ENCODE measurements around the gene CDIP1.

Gene CDIP1

DNA sequence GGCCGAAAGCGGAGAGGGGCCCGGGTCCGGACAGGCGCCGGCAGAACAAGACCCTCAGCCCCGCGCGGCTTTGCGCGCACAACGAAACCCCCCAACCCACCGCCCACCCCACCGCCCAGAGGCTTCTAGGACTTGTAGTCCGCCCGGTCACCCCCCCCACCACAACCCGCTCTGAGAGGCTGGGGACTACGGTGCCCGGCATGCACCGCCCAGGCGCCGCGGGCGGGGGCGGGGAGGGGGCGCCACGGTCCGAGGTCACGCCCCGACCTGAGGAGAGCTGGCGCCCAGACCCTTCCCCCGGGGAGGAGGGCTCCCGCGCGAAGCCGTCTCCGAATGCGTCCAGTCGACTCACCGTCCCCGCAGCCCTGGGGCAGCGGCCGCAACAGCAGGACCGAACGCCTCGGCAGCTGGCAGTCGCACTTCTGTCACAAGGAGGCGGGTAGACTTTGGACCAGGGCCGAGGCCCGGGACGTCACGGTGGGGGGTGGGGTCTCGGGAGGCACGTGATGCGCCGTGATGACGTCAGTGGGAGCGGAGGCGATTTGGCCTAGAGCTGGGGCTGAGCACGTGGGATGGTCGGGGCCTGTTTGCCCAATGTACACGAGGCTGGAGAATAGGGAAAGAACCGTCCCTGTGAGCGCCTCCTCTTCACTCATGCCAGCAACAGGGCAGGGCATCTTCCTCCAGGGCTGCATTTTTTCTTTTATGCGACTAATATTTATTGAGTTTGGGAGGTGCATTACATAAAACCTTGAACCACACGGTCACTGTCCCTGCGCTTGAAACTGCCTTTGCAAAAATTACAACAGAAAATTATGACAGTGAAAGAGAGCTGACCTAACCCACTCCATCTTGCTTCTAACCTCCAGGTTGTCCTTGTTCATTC, at the start of gene CDIP1:
TSS of gene CDIP1 (minus strand) at position 424 of the 886 bp plus-strand sequence. CDS start 24,643 bp downstream, outside the sequence.
- peak; percentile 76 for DNase-seq (ENCODE audit: low read depth)
- TF ChIP-seq, protein P1, sequence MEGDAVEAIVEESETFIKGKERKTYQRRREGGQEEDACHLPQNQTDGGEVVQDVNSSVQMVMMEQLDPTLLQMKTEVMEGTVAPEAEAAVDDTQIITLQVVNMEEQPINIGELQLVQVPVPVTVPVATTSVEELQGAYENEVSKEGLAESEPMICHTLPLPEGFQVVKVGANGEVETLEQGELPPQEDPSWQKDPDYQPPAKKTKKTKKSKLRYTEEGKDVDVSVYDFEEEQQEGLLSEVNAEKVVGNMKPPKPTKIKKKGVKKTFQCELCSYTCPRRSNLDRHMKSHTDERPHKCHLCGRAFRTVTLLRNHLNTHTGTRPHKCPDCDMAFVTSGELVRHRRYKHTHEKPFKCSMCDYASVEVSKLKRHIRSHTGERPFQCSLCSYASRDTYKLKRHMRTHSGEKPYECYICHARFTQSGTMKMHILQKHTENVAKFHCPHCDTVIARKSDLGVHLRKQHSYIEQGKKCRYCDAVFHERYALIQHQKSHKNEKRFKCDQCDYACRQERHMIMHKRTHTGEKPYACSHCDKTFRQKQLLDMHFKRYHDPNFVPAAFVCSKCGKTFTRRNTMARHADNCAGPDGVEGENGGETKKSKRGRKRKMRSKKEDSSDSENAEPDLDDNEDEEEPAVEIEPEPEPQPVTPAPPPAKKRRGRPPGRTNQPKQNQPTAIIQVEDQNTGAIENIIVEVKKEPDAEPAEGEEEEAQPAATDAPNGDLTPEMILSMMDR (conservative IDR thresholded peaks at IDR 0.05; ENCODE audit: low read depth, low read length) = no peak
- H3K4me3 ChIP-seq (ENCODE audit: low read length) = peak within 1 kb of the TSS; percentile 53

- TF ChIP-seq, protein P1 (conservative IDR thresholded peaks at IDR 0.05; ENCODE audit: low read depth, low read length) = no peak
- no peak for DNase-seq (ENCODE audit: low read depth)
These were observed 47.7 kb upstream of the CDIP1 start for GRCh38 chr16:4586291-4586690.

GRCh38 chr16:4583906-4584305, 45.3 kb upstream of the CDIP1 start:
- TF ChIP-seq, protein P1 (conservative IDR thresholded peaks at IDR 0.05; ENCODE audit: low read depth, low read length) = no peak
- H3K4me3 ChIP-seq (ENCODE audit: low read length) = no peak overlapping the region
- no peak for DNase-seq (ENCODE audit: low read depth)

More at GRCh38 chr16:4586291-4586690, 47.7 kb upstream of the CDIP1 start:
- no peak overlapping the region for H3K4me3 ChIP-seq (ENCODE audit: low read length)

DNA sequence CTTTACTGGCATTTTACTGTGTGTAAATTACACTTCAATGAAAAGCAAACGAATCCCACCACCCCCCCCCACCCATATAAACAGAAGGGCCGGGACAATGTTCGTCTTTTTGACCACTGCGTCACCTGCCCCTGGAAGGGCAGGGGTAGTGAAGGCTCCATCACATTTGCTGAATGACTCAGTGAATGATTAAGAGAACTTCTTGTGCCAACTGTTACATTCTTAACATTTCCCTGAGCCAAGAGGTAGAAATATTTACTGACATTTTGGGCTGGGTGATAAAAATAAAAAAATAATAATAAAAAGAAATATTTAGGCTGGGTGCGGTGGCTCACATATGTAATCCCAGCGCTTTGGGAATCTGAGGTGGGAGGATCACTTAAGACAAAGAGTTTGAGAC, 41.7 kb upstream of the CDIP1 start:
- no peak overlapping the region for H3K4me3 ChIP-seq (ENCODE audit: low read length)
- TF ChIP-seq, protein P1 (conservative IDR thresholded peaks at IDR 0.05; ENCODE audit: low read depth, low read length) = no peak
- DNase-seq (ENCODE audit: low read depth) = peak; percentile 15

GRCh38 chr16:4578961-4579530, 40.5 kb upstream of the CDIP1 start:
- DNase-seq (ENCODE audit: low read depth) = no peak
- TF ChIP-seq, protein P1 (conservative IDR thresholded peaks at IDR 0.05; ENCODE audit: low read depth, low read length) = no peak
- no peak overlapping the region for H3K4me3 ChIP-seq (ENCODE audit: low read length)

- no peak overlapping the region for H3K4me3 ChIP-seq (ENCODE audit: low read length)
- no peak for DNase-seq (ENCODE audit: low read depth)
- TF ChIP-seq, protein P1 (conservative IDR thresholded peaks at IDR 0.05; ENCODE audit: low read depth, low read length) = no peak
These were observed 37.4 kb upstream of the CDIP1 start for GRCh38 chr16:4576008-4576407.

Data from retinal pigment epithelial cell (primary cell).